Measurements from ENCODE around the gene GALNT10. TPM values are rescaled to one million over a fixed set of nuclear protein-coding genes. Genes with fewer than 3 reads are reported as not detected.

The GALNT10 gene
- total and polyA plus RNA-seq, 2 of the 8 experiments (the other 6 are each of a cell fraction or from before 2014, with no cell fraction given), result 4.6 to 15.5 TPM

DNA sequence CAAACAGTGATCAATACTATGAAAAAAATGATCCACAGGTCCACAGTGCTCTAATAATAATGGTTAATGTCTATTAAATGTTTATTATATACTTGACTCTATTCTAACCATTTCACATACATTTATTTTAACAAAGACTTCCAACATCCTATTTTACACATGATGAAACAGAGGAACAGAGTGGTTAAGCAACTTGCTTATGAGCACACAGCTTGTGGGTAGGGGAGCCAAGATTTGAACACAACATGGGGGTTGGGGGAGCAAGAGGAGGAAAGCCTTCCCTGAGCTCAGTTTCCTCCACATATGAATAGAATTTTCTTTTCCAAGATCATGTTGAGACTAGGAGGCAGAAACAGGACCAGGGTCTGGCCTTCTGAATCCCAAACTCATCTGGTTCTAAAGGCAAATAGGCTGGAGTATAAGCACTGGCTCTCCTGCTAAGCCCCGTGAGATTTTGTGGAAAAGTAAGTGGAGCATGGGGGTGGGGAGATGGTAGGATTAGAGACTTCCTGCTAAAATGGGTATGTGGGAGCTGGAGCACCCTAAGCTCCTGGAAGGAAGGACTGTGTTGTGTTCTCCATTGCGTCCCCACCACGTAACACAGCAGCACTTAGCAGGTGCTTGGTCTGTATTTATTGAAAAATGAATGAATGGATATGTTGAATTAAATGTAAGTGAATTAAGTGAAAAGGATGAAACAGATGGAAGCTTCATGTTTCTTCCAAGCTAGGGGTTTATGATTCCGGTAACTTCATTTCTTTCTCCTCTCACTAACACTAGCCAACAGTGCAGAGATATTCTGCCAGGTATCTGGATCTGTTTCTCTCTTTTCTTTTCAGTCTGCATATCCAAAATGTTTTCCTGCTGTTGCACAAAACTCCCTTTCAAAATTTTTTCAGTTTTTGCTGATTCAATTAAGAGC is 26.9 kb upstream of the GALNT10 start:
- Histone ChIP-seq H2AK5ac (ENCODE audit: low read depth, low read length) (no peak overlapping the region), H4K91ac (replicated peaks; ENCODE audit: insufficient read length, low read length) (no peak overlapping the region), H3K4me3 (ENCODE audit: extremely low read depth in 1 of 4, insufficient read depth in 2 of 4, low read depth in 3 of 4, low read length in 4 of 4) (no peak overlapping the region), H3K4me2 (ENCODE audit: insufficient read depth in 1 of 2, low read depth in 2 of 2, low read length in 2 of 2) (no peak overlapping the region), H2BK12ac (ENCODE audit: low read depth, low read length) (peak overlapping the region; percentile 10; the same call in 1 of the 2 replicates), H3K79me2 (ENCODE audit: control insufficient read depth in 1 of 2, insufficient read depth in 2 of 2, low read length in 2 of 2) (no peaks in the 10 kb centered on the region), H2BK15ac (ENCODE audit: low read length) (no peak overlapping the region; the same call in 1 of the 2 replicates), H2BK20ac (ENCODE audit: low read length) (no peak overlapping the region), H3K56ac (replicated peaks; ENCODE audit: insufficient read length, low read depth, low read length) (no peak overlapping the region), H3K4me1 (replicated peaks in 1 of 4; ENCODE audit: control insufficient read depth in 3 of 4, insufficient read depth in 4 of 4, low read length in 3 of 4) (peaks cover 15 to 22% (median 16%) of the 10 kb centered on the region in 4 experiments), H3K36me3 (ENCODE audit: control insufficient read depth in 2 of 4, insufficient read depth in 4 of 4, low read length in 3 of 4) (no peaks in the 10 kb centered on the region), H3K18ac (ENCODE audit: extremely low read depth, low read length) (no peak overlapping the region), H3K27me3 (replicated peaks in 1 of 4; ENCODE audit: control insufficient read depth in 3 of 4, extremely low read depth in 1 of 4, insufficient read depth in 3 of 4, low read length in 3 of 4) (no peaks in the 10 kb centered on the region), H3K9me3 (ENCODE audit: insufficient read depth in 2 of 2, low read depth in 1 of 2, low read length in 1 of 2) (no peaks in the 10 kb centered on the region), H3K23me2 (ENCODE audit: low read depth, low read length) (no peaks in the 10 kb centered on the region), H4K8ac (ENCODE audit: extremely low read depth, insufficient read depth, low read length) (no peak overlapping the region), H3K79me1 (ENCODE audit: low read depth, low read length) (no peaks in the 10 kb centered on the region), H2AFZ (ENCODE audit: low read length) (no peak overlapping the region), H4K20me1 (replicated peaks in 1 of 2; ENCODE audit: control insufficient read depth in 1 of 2, insufficient read depth in 2 of 2, low read length in 2 of 2) (no peaks in the 10 kb centered on the region), H3K23ac (ENCODE audit: insufficient read length) (no peak overlapping the region), H3K4ac (replicated peaks; ENCODE audit: insufficient read length, low read depth, low read length) (no peak overlapping the region), H4K5ac (ENCODE audit: insufficient read length, low read depth, low read length) (no peak overlapping the region), H2BK5ac (ENCODE audit: low read depth, low read length) (no peak overlapping the region), H3K27ac (ENCODE audit: low read depth, low read length) (no peak overlapping the region), H3K9ac (replicated peaks in 1 of 4; ENCODE audit: extremely low read depth in 1 of 4, low read depth in 3 of 4, low read length in 3 of 4) (no peak overlapping the region), H3K14ac (ENCODE audit: insufficient read length) (no peak overlapping the region), H2BK120ac (replicated peaks; ENCODE audit: low read depth, low read length) (no peak overlapping the region)
- no peak for DNase-seq (ENCODE audit: low read depth in 1 of 2, low spot score in 2 of 2)
- FAIRE-seq, result no peak
- ChIA-PET POLR2A (ENCODE audit: partially characterized antibody) (interaction anchor here (1.4 kb wide), 1 partner anchor 61 kb away, joined by 3 read pairs; no protein-coding TSS in a partner anchor), CTCF (ENCODE audit: partially characterized antibody) (interaction anchor here (0.6 to 18.4 kb wide), 9 partner anchors 9 to 1604 kb away, joined by 3 to 167 read pairs (median 4); no protein-coding TSS in a partner anchor)
- WGBS, 2 experiments (ENCODE audit: extremely low coverage in 1 of 2, insufficient coverage in 1 of 2, insufficient read length in 1 of 2, insufficient replicate concordance in 2 of 2, low coverage in 1 of 2, low lambda C conversion rate in 2 of 2, missing lambda C conversion rate in 1 of 2), result 88% methylated on average over 4 of the region's 4 CpGs; no CpG with 5 or more reads in 1 of the 2 experiments
- TF ChIP-seq SAP30 (IDR thresholded peaks at IDR 0.05; ENCODE audit: insufficient read depth, insufficient replicate concordance, low read length) (no peak), KDM1A (IDR thresholded peaks at IDR 0.05; ENCODE audit: borderline replicate concordance, low read length) (peak; percentile 63; the same call in 1 of the 2 replicates)
